Stimulated activated effector memory CD8-positive, alpha-beta T cell treated with anti-CD3 and anti-CD28 coated beads, Interleukin-12 subunit alpha, Interleukin-12 subunit beta, amount 100 ng/mL, for 72 hours (primary cell): ENCODE results near the gene TMPRSS13.
"Not testable (repeated sequence)": the region's sequence is repeated elsewhere in the genome, so short reads cannot be mapped to it uniquely, and the experiment has no call there.

Experiments used
- ATAC-seq: fragments of 150-1000 bp; cut with Tn5 transposase; 2 replicates; pipeline ENCODE4 v1.10.0; 2021
- DNase-seq, 2 donors: peaks; one replicate each; pipeline ENCODE4 v3.0.0; 2021 to 2022; ENCODE audit warnings: low spot score in 2 of 2
- H3K27ac Mint-ChIP-seq: one replicate; pipeline ENCODE4 v1.8.0; 2022; ENCODE audit warnings: mild to moderate bottlenecking, mixed read lengths
- H3K36me3 Mint-ChIP-seq: one replicate; pipeline ENCODE4 v1.8.0; 2022; ENCODE audit warnings: mild to moderate bottlenecking, mixed read lengths
- H3K4me1 Mint-ChIP-seq: one replicate; pipeline ENCODE4 v1.8.0; 2022; ENCODE audit warnings: mixed read lengths
- H3K4me3 Mint-ChIP-seq: one replicate; pipeline ENCODE4 v1.8.0; 2022; ENCODE audit warnings: mild to moderate bottlenecking, mixed read lengths
- H3K9me3 Mint-ChIP-seq: one replicate; pipeline ENCODE4 v1.8.0; 2022; ENCODE audit warnings: mixed read lengths

TMPRSS13 gene

DNA sequence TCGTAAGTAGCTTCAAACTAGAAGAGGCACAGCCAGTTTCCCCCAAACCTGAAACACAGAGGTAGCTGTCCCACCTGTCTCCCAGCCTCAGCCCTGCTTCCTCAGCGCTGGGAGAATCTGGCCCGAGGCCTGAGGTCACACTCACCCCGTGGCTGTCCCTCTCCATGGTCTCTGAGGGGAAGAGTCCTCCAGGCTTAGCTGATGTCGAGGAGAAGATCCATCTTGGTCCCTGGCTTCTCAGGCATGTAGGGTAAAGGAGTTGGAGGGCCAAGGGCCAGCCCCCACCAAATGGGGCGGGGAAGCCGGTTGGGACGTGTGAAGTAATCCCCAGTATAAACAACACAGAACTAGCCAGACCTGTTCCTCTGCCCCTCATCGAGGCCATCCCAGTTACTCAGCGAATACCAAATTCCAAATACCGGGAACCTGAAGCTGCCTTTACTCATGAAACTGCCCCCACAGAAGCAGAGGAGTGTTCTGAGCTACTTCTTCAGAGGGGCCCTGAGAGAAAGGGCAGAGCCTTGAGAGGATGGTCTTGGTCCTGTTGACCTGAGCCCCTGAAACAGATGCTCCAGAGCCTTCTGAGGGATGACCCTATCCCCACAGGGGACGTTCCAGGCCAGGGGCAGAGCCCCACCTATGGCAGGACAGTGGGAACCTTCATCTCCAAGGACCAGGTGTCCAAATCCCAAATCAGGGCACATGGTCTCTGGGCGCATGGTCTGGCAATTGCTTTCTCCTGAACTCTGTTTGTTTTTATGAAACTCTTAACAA, at the start of gene TMPRSS13:
Gene TMPRSS13 (minus strand): TSS at position 261 of the 774 bp plus-strand sequence. CDS start 95 bp downstream, at position 166.
- DNase-seq (no peak), ATAC-seq (no peak)
- Mint-ChIP-seq H3K9me3 (no peaks in the 10 kb centered on the region), H3K4me3 (peak within 1 kb of the TSS; percentile 64), H3K36me3 (no peaks in the 10 kb centered on the region), H3K27ac (peak within 1 kb of the TSS; percentile 96), H3K4me1 (peaks cover 61% of the 10 kb centered on the region)

DNA sequence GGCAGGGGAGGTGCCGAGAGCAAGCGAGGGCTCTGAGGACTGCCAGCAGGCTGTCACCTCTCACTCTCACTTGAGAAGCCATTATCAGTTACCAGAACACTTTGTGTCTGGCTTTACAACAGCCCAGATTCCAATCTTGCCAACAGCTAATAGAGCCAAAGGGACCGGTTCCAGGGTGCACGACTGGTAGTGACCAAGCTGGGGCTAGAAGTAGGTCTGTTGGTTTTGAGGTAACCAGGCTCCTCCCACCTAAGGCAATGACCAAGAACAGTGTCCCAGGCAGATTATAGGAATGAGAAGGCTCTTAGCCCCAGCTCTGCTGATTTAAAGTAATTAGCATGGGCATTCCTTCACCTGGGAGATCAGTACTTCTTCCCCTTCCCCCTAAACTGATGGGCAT, 49.8 kb upstream of the TMPRSS13 start:
- H3K4me3 Mint-ChIP-seq = peak overlapping the region; percentile 49
- H3K27ac Mint-ChIP-seq = peak overlapping the region; percentile 85
- ATAC-seq = no peak
- peaks cover 76% of the 10 kb centered on the region for H3K4me1 Mint-ChIP-seq
- DNase-seq = peak in 1 of 2 donors; percentile 47
- H3K36me3 Mint-ChIP-seq = peaks cover 5% of the 10 kb centered on the region
- no peaks in the 10 kb centered on the region for H3K9me3 Mint-ChIP-seq

DNA sequence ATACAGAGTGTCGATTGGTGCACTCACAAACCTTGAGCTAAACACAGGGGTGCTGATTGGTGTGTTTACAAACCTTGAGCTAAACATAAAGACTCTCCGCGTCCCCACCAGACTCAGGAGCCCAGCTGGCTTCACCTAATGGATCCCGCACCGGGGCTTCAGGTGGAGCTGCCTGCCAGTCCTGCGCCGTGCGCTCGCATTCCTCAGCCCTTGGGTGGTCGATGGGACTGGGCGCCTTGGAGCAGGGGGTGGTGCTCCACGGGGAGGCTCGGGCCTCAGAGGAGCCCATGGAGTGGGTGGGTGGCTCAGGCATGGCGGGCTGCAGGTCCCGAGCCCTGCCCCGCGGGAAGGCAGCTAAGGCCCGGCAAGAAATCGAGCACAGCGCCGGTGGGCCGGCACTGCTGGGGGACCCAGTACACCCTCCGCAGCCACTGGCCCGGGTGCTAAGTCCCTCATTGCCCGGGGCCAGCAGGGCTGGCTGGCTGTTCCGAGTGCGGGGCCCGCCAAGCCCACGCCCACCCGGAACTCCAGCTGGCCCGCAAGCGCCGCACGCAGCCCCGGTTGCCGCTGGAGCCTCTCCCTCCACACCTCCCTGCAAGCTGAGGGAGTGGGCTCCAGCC, 49.2 kb upstream of the TMPRSS13 start:
- peak overlapping the region; percentile 85 for H3K27ac Mint-ChIP-seq
- not testable (repeated sequence) for H3K36me3 Mint-ChIP-seq

DNA sequence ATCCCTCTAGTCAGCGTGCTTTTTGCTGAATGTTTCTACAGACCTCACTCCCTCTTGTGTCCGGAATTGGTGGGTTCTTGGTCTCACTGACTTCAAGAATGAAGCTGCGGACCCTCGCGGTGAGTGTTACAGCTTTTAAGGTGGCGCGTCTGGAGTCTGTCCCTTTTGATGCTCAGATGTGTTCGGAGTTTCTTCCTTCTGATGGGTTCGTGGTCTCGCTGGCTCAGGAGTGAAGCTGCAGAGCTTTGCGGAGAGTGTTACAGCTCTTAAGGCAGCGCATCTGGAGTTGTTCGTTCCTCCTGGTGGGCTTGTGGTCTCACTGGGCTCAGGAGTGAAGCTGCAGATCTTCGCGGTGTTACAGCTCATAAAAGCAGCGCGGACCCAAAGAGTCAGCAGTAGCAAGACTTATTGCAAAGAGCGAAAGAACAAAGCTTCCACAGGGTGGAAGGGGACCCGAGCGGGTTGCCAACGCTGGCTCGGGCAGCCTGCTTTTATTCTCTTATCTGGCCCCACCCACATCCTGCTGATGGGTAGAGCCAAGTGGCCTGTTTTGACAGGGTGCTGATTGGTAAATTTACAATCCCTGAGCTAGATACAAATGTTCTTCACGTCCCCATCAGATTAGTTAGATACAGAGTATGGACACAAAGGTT, 48.5 kb upstream of the TMPRSS13 start:
- H3K9me3 Mint-ChIP-seq, DNase-seq, ATAC-seq, H3K4me3 Mint-ChIP-seq, H3K36me3 Mint-ChIP-seq: not testable (repeated sequence)
- Mint-ChIP-seq H3K4me1 (peaks cover 74% of the 10 kb centered on the region), H3K27ac (peak overlapping the region; percentile 14)

More for the DNA sequence above, 49.2 kb upstream of the TMPRSS13 start:
- H3K9me3 Mint-ChIP-seq, DNase-seq, H3K4me3 Mint-ChIP-seq, ATAC-seq: not testable (repeated sequence)
- peaks cover 74% of the 10 kb centered on the region for H3K4me1 Mint-ChIP-seq

DNA sequence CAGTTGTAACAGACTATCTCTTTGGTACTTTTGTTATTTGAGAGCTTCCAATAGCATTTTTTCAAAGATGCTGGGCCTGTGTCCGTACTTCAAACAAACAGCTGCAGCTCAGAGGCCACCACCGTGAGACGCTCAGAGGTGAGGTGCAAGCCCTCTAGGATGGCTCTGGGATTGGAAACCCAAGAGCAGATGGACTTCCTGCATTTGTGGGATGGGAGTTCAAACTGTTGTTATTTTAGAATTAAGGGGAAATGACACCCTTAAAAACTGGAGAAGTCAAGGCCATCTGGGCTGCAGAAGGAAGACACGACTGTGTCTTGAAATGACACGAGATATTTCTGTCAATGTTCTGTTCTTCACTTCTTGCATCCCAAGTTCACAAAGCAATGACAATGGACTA, 47.8 kb upstream of the TMPRSS13 start:
- no peak overlapping the region for H3K4me3 Mint-ChIP-seq
- H3K27ac Mint-ChIP-seq = peak overlapping the region; percentile 43
- ATAC-seq = no peak

DNA sequence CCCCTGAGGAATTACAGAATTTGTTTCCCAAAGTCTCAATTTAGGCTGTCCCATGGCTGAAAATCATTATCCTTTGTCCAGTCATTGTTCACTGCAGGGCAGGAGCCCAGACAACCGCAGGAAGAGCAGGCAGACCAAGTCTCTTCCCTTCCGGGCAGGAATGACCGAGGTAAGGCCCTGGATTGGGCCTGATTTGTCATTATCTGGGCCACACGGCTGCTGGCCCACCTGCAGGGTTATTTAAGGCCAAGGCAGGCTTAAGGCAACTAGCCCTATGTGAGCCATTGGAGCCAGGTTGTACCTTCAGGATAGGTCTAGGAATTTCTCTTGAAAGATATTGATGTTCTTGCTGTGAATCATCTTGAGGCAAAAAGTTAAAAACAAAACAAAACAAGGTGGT, 47.2 kb upstream of the TMPRSS13 start:
- Mint-ChIP-seq H3K4me1 (peaks cover 78% of the 10 kb centered on the region), H3K36me3 (peaks cover under 1% of the 10 kb centered on the region), H3K27ac (peak overlapping the region; percentile 43), H3K4me3 (no peak overlapping the region), H3K9me3 (no peaks in the 10 kb centered on the region)
- DNase-seq (no peak), ATAC-seq (no peak)

More for the DNA sequence above, 47.8 kb upstream of the TMPRSS13 start:
- no peak for DNase-seq
- peaks cover 78% of the 10 kb centered on the region for H3K4me1 Mint-ChIP-seq
- H3K9me3 Mint-ChIP-seq = no peaks in the 10 kb centered on the region
- H3K36me3 Mint-ChIP-seq = peaks cover 5% of the 10 kb centered on the region

DNA sequence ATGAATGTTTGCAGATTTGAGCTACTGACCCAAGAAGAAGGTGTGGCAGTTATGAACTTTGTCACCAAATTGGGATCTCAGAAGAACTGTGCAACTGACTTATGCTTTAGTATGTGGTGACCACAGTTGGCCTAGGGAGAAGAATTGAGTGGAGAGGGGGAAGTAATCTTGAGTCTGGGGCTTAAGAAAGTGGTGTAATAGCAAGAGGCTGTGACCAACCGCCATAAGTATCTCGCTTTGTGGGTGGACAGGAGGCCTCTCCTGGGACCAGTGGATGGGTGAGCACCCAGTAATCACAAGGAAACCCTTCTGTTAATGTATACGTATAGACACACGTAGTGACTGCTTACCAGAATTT, 44.3 kb upstream of the TMPRSS13 start:
- H3K4me3 Mint-ChIP-seq = no peak overlapping the region
- no peak for ATAC-seq
- H3K36me3 Mint-ChIP-seq = no peaks in the 10 kb centered on the region
- H3K4me1 Mint-ChIP-seq = peaks cover 83% of the 10 kb centered on the region
- H3K9me3 Mint-ChIP-seq = no peaks in the 10 kb centered on the region
- DNase-seq = peak in 1 of 2 donors; percentile 45
- H3K27ac Mint-ChIP-seq = no peak overlapping the region

DNA sequence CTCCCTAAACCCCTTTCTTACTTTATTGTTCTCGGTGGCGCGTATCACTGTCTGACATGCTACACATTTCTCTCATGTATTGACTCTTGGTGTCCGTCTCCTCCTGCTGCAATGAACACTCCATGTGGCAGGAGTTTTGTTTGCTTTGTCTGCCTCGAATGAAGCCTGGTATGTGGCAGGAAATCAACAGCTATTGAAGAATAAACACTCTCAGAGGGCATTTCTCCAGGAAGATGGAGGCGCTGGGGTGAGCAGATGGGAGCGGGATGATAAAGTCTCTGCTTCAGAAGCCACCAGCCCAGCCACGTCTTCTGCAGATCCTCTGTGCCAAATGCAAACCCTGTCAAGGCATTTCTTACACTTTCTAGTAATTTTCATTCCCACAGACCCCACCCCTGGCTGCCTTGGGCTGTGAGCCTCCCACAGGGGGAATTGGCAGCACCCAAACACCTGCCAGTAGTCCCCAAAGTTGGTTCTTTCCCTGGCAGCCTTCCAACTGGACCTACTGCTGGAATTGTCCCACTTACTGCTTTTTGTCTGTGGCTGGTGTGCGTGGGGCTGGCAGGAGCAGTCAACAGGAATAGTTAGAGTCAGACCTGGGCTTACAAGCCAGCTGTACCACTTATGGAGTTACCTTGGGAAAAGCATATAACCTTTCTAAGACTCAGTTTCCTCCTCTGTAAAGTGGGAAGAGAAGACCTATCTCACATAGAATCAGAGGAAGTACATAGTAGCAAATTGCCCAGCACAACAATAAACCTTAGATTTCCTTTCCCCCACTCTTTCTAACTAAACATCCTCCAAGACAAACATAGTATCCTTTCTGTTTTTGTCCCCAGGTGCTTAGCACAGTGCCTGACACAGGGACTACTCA, 43.7 kb upstream of the TMPRSS13 start:
- Mint-ChIP-seq H3K36me3 (no peaks in the 10 kb centered on the region), H3K27ac (peak overlapping the region; percentile 26), H3K4me1 (peaks cover 81% of the 10 kb centered on the region), H3K4me3 (no peak overlapping the region), H3K9me3 (no peaks in the 10 kb centered on the region)
- DNase-seq = peak in 1 of 2 donors; percentile 46
- no peak for ATAC-seq

DNA sequence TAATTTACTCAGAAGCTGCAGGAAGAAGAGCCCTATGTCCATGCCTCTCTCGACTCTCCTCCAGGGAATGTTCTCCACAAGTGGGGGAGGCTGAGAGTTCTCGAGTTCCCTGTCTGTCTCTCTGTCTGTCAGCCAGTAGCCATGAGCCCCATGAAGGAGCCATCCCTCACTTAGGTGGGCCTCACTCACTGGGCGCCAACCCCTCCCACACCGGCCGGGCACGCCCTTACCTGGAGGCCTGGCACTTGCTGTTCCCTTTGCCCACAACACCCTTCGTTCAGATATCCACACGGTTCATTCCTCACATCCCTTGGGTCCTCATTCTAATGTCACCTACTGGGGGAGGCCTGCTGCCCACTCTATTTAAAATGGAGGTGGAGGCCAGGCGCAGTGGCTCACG, 42.8 kb upstream of the TMPRSS13 start:
- Mint-ChIP-seq H3K4me3 (no peak overlapping the region), H3K36me3 (no peaks in the 10 kb centered on the region), H3K9me3 (no peaks in the 10 kb centered on the region), H3K27ac (peak overlapping the region; percentile 70), H3K4me1 (peaks cover 75% of the 10 kb centered on the region)
- ATAC-seq = no peak
- peak in 1 of 2 donors; percentile 41 for DNase-seq

DNA sequence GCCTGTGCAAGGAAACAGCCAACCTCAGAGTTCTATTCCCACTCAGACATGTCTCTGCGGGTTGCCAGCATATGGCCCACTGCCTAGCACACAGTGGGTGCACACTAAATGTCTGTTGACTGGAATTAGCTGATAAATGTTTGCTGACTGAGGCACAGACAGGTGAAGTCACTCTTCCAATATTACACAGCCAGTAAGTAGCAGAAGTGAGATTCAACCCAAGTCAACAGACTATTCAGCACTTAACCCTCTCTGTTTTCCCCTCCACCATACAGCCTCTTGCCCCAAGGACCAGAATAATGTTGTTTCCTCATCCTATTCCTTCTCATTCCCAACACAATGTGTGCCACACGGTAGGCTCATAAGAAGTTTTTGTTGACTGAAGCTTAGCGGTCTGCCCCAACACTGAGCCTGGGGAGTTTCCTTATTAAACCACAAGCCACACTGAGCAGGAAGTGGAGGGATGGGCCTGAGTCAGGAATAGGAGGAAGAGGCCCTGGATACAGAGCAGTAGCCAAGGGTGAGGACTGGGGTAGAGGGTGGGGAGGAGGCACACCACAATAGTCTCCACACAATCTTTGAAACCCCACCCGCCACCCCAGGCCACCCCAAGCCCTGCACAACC, 41.3 kb upstream of the TMPRSS13 start:
- Mint-ChIP-seq H3K4me1 (peaks cover 67% of the 10 kb centered on the region), H3K27ac (peak overlapping the region; percentile 70), H3K4me3 (peak overlapping the region; percentile 47), H3K36me3 (no peaks in the 10 kb centered on the region), H3K9me3 (no peaks in the 10 kb centered on the region)
- peak in 1 of 2 donors; percentile 57 for DNase-seq
- peak; percentile 77 for ATAC-seq

DNA sequence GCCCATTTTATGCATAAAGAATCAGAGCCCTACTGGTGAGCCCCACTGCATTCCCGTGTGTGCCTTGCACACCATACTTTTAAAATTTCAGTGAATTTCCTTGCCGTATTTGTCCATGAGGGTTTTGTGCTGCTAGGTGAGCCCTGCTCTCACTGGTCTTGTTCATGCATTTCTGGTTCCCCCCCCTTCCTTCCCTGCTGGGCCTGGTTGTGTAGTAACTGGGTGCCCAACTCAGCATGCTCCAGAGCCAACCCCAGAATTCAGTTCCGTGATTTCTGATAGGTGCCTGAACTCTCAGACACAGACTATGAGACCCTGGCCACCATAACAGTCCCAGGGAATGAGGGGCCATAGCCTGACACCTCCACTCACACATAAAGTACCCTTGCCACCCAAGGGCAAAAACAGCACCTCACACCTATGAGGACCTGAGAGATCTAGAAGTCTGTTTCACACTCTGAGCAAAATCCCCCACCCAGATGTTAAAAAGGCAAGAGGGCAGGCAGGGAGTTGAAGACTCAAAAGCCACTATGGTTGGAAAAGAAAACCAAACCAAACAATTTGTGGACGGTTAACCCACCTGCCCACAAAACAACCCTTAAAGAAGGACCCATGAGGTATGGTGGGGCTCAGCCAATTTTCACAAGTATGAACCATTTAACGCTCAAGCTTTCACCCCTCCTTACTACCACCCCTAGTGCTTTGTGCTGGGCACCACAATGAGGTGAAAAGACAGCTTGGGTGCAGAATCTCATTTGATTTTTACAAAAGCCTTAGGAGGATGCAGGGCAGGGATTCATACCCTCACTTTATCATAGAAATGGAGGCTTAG, 40.2 kb upstream of the TMPRSS13 start:
- no peaks in the 10 kb centered on the region for H3K36me3 Mint-ChIP-seq
- peak in 1 of 2 donors; percentile 50 for DNase-seq
- H3K9me3 Mint-ChIP-seq = no peaks in the 10 kb centered on the region
- H3K27ac Mint-ChIP-seq = peak overlapping the region; percentile 70
- H3K4me1 Mint-ChIP-seq = peaks cover 57% of the 10 kb centered on the region
- H3K4me3 Mint-ChIP-seq = peak overlapping the region; percentile 47
- no peak for ATAC-seq

DNA sequence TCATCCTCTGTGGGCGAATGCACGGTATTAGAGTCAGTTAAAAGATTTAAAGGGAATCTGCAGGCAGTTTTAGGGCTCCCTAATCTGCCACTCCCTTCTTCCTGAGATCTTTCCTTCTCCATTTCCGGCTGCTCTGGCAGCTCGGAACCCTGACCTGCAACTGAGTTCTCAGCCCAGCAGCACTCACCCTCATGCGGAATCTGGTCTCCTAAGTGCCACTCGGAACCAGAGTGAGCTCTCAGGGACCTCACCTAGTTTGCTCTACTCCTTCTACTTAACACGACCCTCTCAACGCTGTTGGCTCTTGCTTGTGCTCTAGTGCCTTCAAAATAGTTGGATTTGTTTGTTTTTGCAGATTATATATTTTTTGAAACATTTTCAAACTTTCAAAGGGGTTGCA, 37.7 kb upstream of the TMPRSS13 start:
- DNase-seq (peak in 1 of 2 donors; percentile 41), ATAC-seq (no peak)
- H3K4me3 Mint-ChIP-seq = no peak overlapping the region
- peaks cover 4% of the 10 kb centered on the region for H3K36me3 Mint-ChIP-seq
- peaks cover 37% of the 10 kb centered on the region for H3K4me1 Mint-ChIP-seq
- no peak overlapping the region for H3K27ac Mint-ChIP-seq
- H3K9me3 Mint-ChIP-seq = no peaks in the 10 kb centered on the region

DNA sequence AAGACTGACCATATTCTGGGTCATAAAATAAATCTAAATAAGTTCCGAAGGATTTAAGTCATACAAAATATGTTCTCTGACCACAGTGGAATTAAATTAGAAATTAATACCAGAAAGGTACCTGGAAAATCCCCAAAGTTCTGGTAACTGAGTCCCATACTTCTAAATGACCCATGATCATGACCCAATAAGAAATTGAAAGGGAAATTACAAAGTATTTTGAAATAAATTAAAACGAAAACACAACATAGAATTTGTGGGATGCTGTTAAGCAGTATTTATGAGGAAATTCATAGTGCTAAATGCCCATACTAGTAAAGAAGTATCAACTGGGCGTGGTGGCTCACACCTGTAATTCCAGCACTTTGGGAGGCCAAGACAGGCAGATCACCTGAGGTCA, 33.6 kb upstream of the TMPRSS13 start:
- Mint-ChIP-seq H3K27ac (no peak overlapping the region), H3K4me3 (no peak overlapping the region), H3K36me3 (peaks cover 6% of the 10 kb centered on the region), H3K9me3 (peaks cover 6% of the 10 kb centered on the region), H3K4me1 (peaks cover 36% of the 10 kb centered on the region)
- DNase-seq (no peak), ATAC-seq (no peak)

DNA sequence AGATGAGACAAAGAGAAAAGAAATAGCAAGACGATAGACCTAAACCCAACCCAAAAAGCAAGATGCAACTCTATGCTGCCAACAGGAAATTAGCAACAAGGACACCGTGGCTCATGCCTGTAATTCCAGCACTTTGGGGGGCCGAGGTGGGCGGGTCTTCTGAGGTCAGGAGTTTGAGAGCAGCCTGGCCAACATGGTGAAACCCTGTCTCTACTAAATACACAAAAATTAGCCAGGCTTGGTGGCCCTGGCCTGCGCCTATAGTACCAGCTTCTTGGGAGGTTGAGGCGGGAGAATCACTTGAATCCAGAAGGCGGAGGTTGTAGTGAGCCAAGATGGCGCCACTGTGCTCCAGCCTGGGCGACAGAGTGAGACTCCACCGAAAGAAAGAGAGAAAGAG, 32.7 kb upstream of the TMPRSS13 start:
- H3K4me1 Mint-ChIP-seq = peaks cover 39% of the 10 kb centered on the region
- DNase-seq (peak in 1 of 2 donors; percentile 40), ATAC-seq (no peak)
- no peak overlapping the region for H3K4me3 Mint-ChIP-seq
- H3K9me3 Mint-ChIP-seq = peaks cover 10% of the 10 kb centered on the region
- no peak overlapping the region for H3K27ac Mint-ChIP-seq
- H3K36me3 Mint-ChIP-seq = peaks cover 6% of the 10 kb centered on the region
